ENCODE data around the gene C8G. TPM values are rescaled to one million over a fixed set of nuclear protein-coding genes. Genes with fewer than 3 reads are reported as not detected.

C8G gene
- total and polyA plus RNA-seq, 2 of the 8 experiments (the other 6 are each of a cell fraction or from before 2014, with no cell fraction given), result 0.62 to 0.80 TPM

GRCh38 chr9:136972743-136973142, 27.7 kb downstream of the C8G start:
- CTCF ChIA-PET (ENCODE audit: partially characterized antibody), result interaction anchor here (0.9 to 9.4 kb wide), 5 partner anchors 12 to 63 kb away, joined by 3 to 38 read pairs (median 12); partner anchors contain the start of gene LCN12
- FAIRE-seq (no peak), DNase-seq (ENCODE audit: low read depth in 1 of 2, low spot score in 2 of 2) (no peak)
- TF ChIP-seq POLR2AphosphoS5 (IDR thresholded peaks at IDR 0.05; ENCODE audit: low read depth, low read length) (no peak), SRF (IDR thresholded peaks at IDR 0.05; ENCODE audit: low read depth, low read length) (no peak), KDM1A (IDR thresholded peaks at IDR 0.05; ENCODE audit: borderline replicate concordance, low read length) (no peak), GABPA (IDR thresholded peaks at IDR 0.05; ENCODE audit: borderline replicate concordance, insufficient read depth, low read length) (no peak), RXRA (IDR thresholded peaks at IDR 0.05; ENCODE audit: insufficient read depth, low read depth, low read length) (no peak), ASH2L (IDR thresholded peaks at IDR 0.05; ENCODE audit: low read length) (no peak), FOSL1 (IDR thresholded peaks at IDR 0.05; ENCODE audit: insufficient read depth, low read depth, low read length) (no peak), CEBPB (IDR thresholded peaks at IDR 0.05; ENCODE audit: low read depth, low read length) (no peak), POLR2A (IDR thresholded peaks at IDR 0.05; ENCODE audit: control extremely low read depth in 1 of 2, low read depth in 2 of 2, low read length in 2 of 2) (no peak), SIN3A (conservative IDR thresholded peaks at IDR 0.05 in 1 of 2, IDR thresholded peaks at IDR 0.05 in 1 of 2; ENCODE audit: low read depth in 1 of 2, low read length in 2 of 2) (no peak), BACH1 (IDR thresholded peaks at IDR 0.05; ENCODE audit: low read length) (no peak), PHF8 (conservative IDR thresholded peaks at IDR 0.05; ENCODE audit: low read depth, low read length) (no peak), E2F6 (IDR thresholded peaks at IDR 0.05) (no peak), CHD2 (IDR thresholded peaks at IDR 0.05; ENCODE audit: low read length) (no peak)

More at GRCh38 chr9:136972743-136973142, 27.7 kb downstream of the C8G start:
- Histone ChIP-seq H4K5ac (ENCODE audit: insufficient read length, low read depth, low read length) (no peak overlapping the region), H2BK120ac (replicated peaks; ENCODE audit: low read depth, low read length) (no peak overlapping the region), H2AFZ (ENCODE audit: low read length) (no peak overlapping the region), H3K4me1 (replicated peaks in 1 of 4; ENCODE audit: control insufficient read depth in 3 of 4, insufficient read depth in 4 of 4, low read length in 3 of 4) (peaks cover 0 to 8% (median 3%) of the 10 kb centered on the region in 4 experiments; a peak in 4 of 7 replicates), H3K4ac (replicated peaks; ENCODE audit: insufficient read length, low read depth, low read length) (no peak overlapping the region), H3K4me3 (ENCODE audit: extremely low read depth in 1 of 4, insufficient read depth in 2 of 4, low read depth in 3 of 4, low read length in 4 of 4) (no peak overlapping the region), H4K8ac (ENCODE audit: extremely low read depth, insufficient read depth, low read length) (0 out of 2 replicates have a peak overlapping the region, but pooled peaks have one; percentile 51), H3K36me3 (ENCODE audit: control insufficient read depth in 2 of 4, insufficient read depth in 4 of 4, low read length in 3 of 4) (no peaks in the 10 kb centered on the region), H3K27me3 (replicated peaks in 1 of 4; ENCODE audit: control insufficient read depth in 3 of 4, extremely low read depth in 1 of 4, insufficient read depth in 3 of 4, low read length in 3 of 4) (peaks cover 0 to 5% (median 2%) of the 10 kb centered on the region in 4 experiments; a peak in 2 of 7 replicates), H4K91ac (replicated peaks; ENCODE audit: insufficient read length, low read length) (no peak overlapping the region), H3K14ac (ENCODE audit: insufficient read length) (no peak overlapping the region), H3K4me2 (ENCODE audit: insufficient read depth in 1 of 2, low read depth in 2 of 2, low read length in 2 of 2) (no peak overlapping the region), H3K79me1 (ENCODE audit: low read depth, low read length) (no peaks in the 10 kb centered on the region), H3K23me2 (ENCODE audit: low read depth, low read length) (peaks cover 4% of the 10 kb centered on the region; the same call in 1 of the 2 replicates), H4K20me1 (replicated peaks in 1 of 2; ENCODE audit: control insufficient read depth in 1 of 2, insufficient read depth in 2 of 2, low read length in 2 of 2) (peaks cover 0 to 2% of the 10 kb centered on the region in 2 experiments), H2AK5ac (ENCODE audit: low read depth, low read length) (no peak overlapping the region), H3K9ac (replicated peaks in 1 of 4; ENCODE audit: extremely low read depth in 1 of 4, low read depth in 3 of 4, low read length in 3 of 4) (no peak overlapping the region), H3K27ac (ENCODE audit: low read depth, low read length) (no peak overlapping the region), H2BK20ac (ENCODE audit: low read length) (no peak overlapping the region), H2BK12ac (ENCODE audit: low read depth, low read length) (no peak overlapping the region), H3K9me3 (ENCODE audit: insufficient read depth in 2 of 2, low read depth in 1 of 2, low read length in 1 of 2) (no peaks in the 10 kb centered on the region), H3K23ac (ENCODE audit: insufficient read length) (no peak overlapping the region), H2BK15ac (ENCODE audit: low read length) (no peak overlapping the region), H3K79me2 (ENCODE audit: control insufficient read depth in 1 of 2, insufficient read depth in 2 of 2, low read length in 2 of 2) (no peaks in the 10 kb centered on the region), H3K56ac (replicated peaks; ENCODE audit: insufficient read length, low read depth, low read length) (no peak overlapping the region), H2BK5ac (ENCODE audit: low read depth, low read length) (no peak overlapping the region), H3K18ac (ENCODE audit: extremely low read depth, low read length) (no peak overlapping the region)
- POLR2A ChIA-PET (ENCODE audit: partially characterized antibody), result no interaction called here
- WGBS, 2 experiments (ENCODE audit: extremely low coverage in 1 of 2, insufficient coverage in 1 of 2, insufficient read length in 1 of 2, insufficient replicate concordance in 2 of 2, low coverage in 1 of 2, low lambda C conversion rate in 2 of 2, missing lambda C conversion rate in 1 of 2), result 87% methylated on average over 12 of the region's 13 CpGs; no CpG with 5 or more reads in 1 of the 2 experiments
